ENCODE data around the gene KIF18A. TPM values are rescaled to one million over a fixed set of nuclear protein-coding genes. Genes with fewer than 3 reads are reported as not detected.

The KIF18A gene
- total and polyA plus RNA-seq, 2 of the 13 experiments (the other 11 are each of a cell fraction or from before 2014, with no cell fraction given) = 3.4 to 14.4 TPM

- TF ChIP-seq ATF5 (CRISPR knock-in tag; IDR thresholded peaks at IDR 0.05; ENCODE audit: low read depth) (0 out of 2 replicates have a peak, but pooled peaks have one; percentile 76), HMGXB4 (CRISPR knock-in tag; IDR thresholded peaks at IDR 0.05; ENCODE audit: borderline replicate concordance in 1 of 2, low read depth in 1 of 2) (peak; percentile 60 to 66; a peak in 3 of 4 replicates), SMC3 (IDR thresholded peaks at IDR 0.05; ENCODE audit: low read length) (no peak), NFE2L2 (IDR thresholded peaks at IDR 0.05; ENCODE audit: low read length) (no peak), ZNF841 (CRISPR knock-in tag; IDR thresholded peaks at IDR 0.05; ENCODE audit: borderline replicate concordance) (no peak), TOPORS (CRISPR knock-in tag; IDR thresholded peaks at IDR 0.05) (0 out of 2 replicates have a peak, but pooled peaks have one; percentile 29), ZBTB8A (CRISPR knock-in tag; IDR thresholded peaks at IDR 0.05; ENCODE audit: borderline replicate concordance, low read depth) (no peak), ZFP36L1 (CRISPR knock-in tag; IDR thresholded peaks at IDR 0.05) (peak; percentile 63; the same call in 1 of the 2 replicates), IKZF1 (IDR thresholded peaks at IDR 0.05) (no peak), TERF1 (CRISPR knock-in tag; IDR thresholded peaks at IDR 0.05) (no peak), FUBP1 (CRISPR knock-in tag; IDR thresholded peaks at IDR 0.05; ENCODE audit: borderline replicate concordance) (no peak), THAP7 (CRISPR knock-in tag; IDR thresholded peaks at IDR 0.05) (no peak), KDM1A (CRISPR knock-in tag; IDR thresholded peaks at IDR 0.05) (no peak), POGZ (CRISPR knock-in tag; IDR thresholded peaks at IDR 0.05) (peak; percentile 93), ZMAT3 (CRISPR knock-in tag; conservative IDR thresholded peaks at IDR 0.05) (peak; percentile 50; the same call in 1 of the 2 replicates), KAT8 (CRISPR knock-in tag; IDR thresholded peaks at IDR 0.05) (peak; percentile 91), ZKSCAN1 (IDR thresholded peaks at IDR 0.05; ENCODE audit: low read length) (no peak), ZNF431 (CRISPR knock-in tag; IDR thresholded peaks at IDR 0.05; ENCODE audit: borderline replicate concordance, low read depth) (no peak), CHD4 (IDR thresholded peaks at IDR 0.05; ENCODE audit: borderline replicate concordance, low read length) (no peak), ZNF549 (CRISPR knock-in tag; IDR thresholded peaks at IDR 0.05) (no peak), ZNF530 (CRISPR knock-in tag; IDR thresholded peaks at IDR 0.05; ENCODE audit: low read depth) (no peak), REXO4 (CRISPR knock-in tag; IDR thresholded peaks at IDR 0.05; ENCODE audit: borderline replicate concordance) (no peak), CEBPB (IDR thresholded peaks at IDR 0.05; ENCODE audit: borderline replicate concordance, low read depth, low read length) (no peak), ZBTB42 (CRISPR knock-in tag; IDR thresholded peaks at IDR 0.05) (no peak)
Measured at GRCh38 chr11:28107750-28108618, at the start of gene KIF18A, which contains the start of gene METTL15 (continued).
